Umbilical cord (tissue), 2 donors: ENCODE results near the gene TFIP11. TPM values are rescaled to one million over a fixed set of nuclear protein-coding genes. Genes with fewer than 3 reads are reported as not detected.
"Not testable (repeated sequence)": the region's sequence is repeated elsewhere in the genome, so short reads cannot be mapped to it uniquely, and the experiment has no call there.

ENCODE experiments used
- DNase-seq: peaks from one replicate; pipeline ENCODE4 v3.0.0-alpha.2; 2015; ENCODE audit warnings: low spot score
- total RNA-seq: library from RNA; depleted of rRNA; stranded (reverse); fragments of >200 nt; gene quantifications from one replicate; pipeline ENCODE4 v1.2.3, GENCODE V29; 2014; ENCODE audit warnings: low replicate concordance; ENCODE audit not compliant: insufficient read depth

Gene TFIP11
- total RNA-seq, 1 donor from 2014 or later, result 42.6 TPM

DNA sequence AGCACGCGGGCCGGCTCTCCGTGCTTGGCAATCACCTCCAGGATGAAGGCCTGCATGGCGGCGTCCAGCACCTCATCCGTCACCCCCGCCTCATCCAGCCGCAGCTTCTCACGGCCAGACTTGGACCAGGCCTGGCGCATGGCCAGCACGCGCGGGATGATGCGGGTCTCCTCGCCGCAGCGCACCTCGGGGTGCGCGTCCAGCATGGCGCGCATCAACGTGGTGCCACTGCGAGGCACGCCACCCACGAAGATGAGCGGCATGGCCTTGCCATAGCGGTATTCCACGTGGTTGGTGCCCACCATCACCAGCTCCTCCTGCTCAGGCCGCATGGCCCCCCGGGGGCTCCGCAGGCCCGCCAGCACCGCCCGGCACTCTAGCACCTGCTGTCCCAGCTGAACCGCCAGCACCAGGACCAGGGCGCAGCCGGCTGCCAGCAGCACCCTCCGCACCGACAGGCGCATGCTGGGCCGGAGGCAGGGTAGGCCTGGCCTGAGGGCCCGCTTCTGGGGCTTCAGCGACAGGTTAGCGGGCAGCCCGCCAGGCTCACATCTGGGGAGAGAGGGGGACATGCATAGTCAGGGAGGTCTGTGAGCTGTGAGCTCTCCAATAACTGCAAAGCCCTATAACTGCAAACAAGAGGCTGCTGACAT lies 29.0 kb upstream of the TFIP11 start:
- DNase-seq, result no peak

DNA sequence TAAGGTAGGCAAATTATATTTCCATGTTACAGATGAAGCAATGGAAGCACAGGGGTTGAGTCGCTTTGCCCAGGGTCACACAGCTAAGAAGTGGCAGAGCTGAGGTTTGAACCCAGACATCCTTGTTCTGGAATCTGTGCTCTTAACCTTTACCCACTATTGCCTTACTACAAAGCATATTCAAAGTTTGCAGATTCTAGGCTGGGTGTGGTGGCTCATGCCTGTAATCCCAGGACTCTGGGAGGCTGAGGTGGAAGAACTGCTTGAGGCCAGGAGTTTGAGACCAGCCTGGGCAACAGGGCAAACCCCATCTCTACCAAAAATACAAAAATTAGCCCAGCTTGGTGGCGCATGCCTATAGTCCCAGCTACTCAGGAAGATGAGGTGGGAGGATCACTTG lies 27.8 kb upstream of the TFIP11 start:
- no peak for DNase-seq

DNA sequence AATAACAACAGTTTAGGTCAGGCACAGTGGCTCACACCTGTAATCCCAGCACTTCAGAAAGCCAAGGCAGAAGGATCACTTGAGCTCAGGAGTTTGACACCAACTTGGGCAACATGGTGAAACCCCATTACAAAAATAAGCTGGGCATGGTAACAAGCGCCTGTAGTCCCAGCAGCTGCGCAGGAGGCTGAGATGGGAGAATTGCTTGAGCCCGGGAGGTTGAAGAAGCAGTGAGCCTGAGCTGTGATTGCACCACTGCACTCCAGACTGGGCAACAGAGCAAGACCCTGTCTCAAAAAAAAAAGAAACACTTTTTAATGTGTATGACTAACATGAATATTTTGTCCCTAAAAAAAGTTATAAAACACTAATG lies 24.5 kb upstream of the TFIP11 start:
- no peak for DNase-seq

DNA sequence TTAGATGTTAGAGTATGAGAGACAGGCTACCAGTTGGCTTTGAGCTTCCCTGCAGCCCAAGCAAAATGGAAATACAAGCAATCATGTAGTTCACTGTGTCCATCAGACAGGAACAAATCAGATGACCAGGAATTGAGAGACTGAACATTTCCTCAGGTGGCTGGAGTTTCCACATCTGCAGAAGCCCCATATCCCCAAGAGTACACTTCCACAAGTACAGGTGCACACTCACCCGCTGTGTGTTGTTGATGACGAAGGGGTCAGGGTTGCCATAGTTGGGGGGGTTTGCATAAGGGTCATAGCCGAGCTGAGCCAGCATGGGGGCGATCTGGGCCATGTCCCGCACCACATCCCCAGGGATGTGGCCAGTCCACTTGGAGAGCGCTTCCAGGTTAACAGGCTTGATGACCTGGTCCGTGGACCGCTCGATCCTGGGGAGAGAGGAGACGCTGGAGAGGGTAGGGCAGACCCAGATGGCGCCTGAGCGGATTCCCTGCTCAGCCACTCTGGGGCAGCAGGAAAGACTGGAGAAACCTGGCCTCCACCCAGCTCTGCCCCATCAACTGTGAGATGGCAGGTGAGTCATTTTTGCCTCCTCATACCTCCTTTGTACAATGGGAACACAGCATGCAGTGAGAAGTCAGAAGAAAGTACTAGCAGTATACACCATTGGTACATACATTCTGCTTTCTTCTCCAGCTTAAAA lies 23.9 kb upstream of the TFIP11 start:
- DNase-seq, result no peak

DNA sequence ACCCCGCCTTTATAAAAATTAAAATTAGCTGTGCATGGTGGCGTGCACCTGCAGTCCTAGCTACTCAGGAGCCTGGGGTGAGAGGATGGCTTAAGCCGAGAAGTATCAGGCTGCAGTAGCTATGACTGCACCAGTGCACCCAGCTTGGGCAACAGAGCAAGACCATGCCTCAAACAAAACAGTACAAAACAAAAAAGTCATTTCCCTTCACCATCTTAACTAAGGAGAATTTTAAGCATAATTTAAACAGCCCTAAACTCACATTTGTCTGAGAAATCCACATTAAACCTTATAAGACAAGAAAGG lies 23.3 kb upstream of the TFIP11 start:
- no peak for DNase-seq

DNA sequence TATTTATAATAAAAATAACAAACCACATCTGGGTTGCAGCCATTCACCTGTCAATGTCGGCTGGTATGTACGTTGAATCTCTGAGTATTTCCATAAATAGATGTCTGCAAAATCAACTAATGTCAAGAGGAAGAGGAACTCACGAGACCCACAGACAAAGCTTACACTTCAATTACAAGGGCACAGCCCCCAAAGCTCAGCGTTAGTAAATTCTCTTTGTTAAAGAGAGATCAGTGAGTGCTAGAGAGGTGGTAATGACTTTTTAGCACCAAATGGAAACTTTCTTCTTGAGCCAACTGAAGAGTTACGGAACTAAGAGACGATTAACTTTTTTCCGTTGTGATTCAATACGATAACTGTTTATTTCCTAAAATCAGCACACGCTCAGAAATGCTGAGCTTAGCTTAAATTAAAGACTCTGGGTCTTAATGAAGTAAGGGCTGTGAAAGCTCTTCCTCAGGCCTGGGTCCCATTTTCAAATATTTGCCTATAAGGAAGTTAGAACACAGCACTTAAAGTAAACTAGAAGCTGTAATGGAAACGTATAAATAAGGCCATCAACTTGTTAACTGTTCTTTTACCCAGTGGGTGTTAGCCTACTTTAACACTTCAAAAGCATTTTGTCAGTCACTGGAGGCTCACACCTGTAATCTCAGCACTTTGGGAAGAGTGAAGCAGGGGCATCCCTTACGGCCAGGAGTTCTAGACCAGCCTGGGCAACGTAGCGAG lies 22.8 kb upstream of the TFIP11 start:
- no peak for DNase-seq

DNA sequence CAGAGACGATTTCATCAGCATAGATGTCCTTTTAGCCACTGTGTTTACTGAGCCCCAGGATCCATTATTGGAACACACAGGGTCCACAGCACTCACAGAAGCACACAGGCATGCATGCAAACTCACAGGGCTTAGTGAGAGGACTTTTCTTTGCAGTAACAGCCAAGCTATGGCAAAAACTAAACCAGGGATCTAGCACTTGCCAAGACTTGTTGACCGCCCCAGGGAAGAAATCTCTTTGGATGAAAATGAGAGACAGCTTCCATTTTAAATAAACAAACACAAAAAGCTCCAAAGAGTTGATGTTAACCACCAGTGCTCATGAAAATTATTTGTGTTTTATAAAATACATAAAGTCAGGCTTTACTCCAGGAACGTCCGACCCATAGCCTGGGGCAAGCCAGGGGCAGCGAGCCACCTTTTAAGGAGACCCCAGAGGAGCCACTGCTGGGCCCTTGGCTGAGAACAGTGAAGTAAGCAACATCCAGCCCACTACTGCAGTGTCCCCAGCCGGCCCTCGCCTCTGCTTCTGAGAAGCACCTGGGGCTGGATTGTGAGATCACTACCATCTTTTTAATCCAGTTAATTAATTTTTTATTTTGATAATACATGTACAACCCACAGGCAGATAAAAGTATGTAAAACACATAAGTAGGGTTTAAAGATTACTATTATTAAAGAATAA lies 22.0 kb upstream of the TFIP11 start:
- peak; percentile 52 for DNase-seq

DNA sequence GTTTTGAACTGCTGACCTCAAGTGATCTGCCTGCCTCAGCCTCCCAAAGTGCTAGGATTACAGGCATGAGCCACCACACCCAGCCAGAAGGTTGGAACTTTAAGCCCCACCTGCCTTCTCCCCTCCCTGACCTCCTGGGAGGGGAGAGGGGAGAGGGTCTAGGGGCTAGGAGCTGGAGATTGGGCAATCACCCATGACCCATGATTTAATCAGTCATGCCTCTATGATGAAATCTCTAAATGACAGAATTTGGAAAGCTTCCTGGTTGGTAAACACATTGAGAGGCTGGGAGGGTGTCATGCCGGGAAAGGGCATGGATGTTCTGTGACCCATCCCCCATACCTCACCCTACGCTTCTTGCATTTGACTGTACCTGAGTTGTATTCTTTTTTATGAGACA lies 17.1 kb upstream of the TFIP11 start:
- no peak for DNase-seq

DNA sequence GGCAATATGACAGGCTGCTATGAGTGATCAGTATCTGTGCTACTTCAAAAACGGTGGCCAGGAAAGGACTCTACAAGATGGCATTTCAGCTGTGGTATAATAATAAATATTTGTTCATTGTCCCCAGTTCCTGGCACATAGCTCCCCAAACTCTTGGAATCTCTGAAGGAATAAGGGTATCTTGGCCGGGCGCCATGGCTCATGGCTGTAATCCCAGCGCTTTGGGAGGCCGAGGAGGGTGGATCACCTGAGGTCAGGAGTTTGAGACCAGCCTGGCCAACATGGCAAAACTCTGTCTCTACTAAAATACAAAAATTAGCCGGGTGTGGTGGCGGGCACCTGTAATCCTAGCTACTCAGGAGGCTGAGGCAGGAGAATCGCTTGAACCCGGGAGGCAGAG lies 16.2 kb upstream of the TFIP11 start:
- not testable (repeated sequence) for DNase-seq

DNA sequence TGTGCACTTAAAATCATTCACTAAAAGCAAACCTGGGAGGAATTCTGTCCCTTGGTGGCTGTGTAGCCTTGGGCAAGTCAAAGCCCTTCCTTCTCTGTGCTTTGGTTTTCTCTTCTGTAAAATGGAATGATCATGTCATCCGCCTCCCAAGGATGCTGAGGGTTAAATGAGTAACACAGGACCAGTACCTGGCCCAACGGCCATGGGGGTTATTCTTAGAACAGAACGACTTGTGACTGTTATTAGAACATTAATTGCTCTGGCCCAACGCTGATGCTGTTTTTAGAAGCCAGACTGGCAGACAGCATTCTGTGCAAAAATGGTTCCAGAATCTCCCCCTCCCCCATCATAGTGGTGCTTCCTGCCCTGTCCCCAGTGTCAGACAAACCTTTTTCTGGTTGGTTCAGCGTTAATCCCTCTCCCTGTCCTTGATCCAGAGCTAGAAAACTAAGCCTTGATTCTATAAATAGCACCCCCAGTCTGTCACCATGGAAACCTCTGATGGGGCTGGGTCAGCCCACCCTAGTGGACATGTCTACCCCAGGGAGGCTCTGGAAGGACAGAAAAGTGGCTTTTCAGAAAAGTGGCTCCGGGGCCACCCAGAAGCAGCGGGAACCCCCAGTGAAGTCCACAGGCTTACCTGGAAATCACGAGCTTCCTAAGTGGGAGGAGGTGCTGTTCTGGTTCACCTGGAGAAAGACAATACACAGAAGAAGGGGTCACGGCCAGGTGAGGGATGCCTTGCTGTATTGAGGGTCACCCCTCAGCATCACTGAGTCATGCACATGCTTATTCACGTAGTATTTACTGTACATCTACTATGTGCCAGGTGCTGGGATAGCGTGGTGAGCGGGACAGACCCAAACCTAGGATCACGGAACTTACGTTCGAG lies 15.5 kb upstream of the TFIP11 start:
- peak; percentile 35 for DNase-seq

DNA sequence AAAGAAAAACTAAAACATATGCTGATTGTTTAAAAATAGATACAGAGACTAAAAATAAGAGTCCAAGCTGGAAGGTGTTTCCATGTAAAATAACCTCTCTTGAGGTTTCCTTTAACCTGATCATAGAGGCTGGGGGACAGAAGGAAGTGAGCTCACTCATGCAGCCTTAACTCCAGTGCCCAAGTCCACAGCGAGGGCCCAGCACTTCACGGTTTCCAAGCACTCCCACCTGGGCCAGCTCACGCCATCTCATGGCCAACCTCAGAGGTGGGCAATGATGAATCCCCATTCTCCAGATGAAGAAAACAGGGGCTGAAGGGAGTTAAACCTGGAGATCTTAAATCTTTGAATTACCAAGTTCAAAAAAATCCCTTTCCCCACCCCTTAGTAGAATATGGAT lies 14.9 kb upstream of the TFIP11 start:
- DNase-seq, result no peak

DNA sequence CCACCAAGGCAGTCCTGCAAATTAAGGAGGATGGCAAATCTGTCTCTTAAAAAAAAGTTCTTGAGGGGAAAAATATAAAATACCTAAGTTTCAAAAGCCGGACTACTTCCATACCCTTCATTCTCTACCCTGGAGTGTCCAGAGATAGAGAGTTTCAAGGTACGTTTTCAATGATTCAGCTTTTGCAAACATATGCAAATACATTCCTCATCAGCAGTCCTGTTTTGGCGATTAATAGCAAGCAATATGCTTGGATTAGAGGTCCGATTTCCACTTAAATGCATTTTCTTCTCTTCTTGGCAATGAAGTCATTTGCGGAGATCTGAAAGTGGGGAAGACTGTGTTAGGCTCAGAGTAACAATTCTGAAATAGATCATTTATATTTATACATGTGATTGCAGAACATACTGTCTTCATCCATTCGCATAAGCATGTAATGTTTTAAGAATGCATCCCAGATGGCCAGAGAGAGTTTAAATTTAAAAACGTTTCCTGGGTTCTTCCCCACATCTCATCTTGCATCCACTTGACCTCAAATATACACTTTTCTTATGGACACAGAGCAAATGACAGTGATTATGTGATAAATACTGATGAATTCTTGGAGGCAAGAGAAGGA lies 13.8 kb upstream of the TFIP11 start:
- no peak for DNase-seq

DNA sequence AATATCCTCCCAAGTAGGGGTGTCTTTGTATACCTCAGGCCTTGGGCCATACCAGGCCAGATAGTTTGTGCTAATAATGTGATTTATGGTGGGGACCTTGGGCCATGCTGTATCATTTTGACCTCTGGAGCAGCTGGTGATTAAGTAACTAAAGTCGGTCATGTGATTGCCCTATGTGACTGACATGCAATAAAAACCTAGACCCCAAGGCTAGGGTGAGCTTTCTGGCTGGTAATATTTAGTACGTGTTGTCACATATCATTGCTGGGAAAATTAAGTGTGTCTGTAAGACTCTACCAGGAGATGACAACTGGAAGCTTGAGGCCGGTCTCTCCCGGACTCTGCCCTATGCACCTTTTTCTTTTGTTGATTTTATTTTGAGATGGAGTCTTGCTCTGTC lies 12.6 kb upstream of the TFIP11 start:
- DNase-seq, result no peak

DNA sequence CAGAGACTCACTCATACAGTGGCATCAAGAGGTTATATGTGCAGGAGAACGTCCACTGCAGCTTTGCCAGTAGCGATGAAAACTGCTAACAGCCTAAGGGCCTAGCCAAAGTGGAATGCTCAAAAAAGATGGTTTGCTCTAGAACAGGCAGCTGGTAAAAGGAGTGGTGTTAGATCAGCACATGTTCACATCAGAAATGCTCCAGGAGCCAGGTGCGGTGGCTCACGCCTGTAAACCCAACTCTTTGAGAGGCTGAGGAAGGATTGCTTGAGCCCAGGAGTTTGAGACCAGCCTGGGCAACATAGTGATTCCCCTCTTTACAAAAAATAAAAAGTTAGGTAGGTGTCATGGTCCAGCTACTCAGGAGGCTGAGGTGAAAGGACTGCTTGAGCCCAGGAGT lies 10.3 kb upstream of the TFIP11 start:
- no peak for DNase-seq

DNA sequence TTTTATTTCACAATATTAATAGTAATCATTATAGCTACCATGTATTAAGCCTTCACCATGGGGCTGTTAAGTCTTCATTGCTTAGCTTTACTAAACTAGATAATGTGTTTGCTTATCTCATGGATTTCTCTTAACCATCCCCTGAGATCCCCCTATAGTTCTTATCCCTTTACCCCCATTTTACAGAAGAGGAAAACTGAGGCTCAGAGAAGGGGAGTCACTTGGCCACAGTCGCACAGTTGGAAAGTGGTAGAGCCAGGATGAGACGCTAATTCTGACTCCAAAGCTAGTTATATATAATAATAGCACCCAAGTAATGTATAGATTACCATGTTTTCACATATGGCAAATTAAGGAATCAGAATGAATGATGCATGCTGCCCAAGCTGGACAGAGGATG lies 9.7 kb upstream of the TFIP11 start:
- no peak for DNase-seq

DNA sequence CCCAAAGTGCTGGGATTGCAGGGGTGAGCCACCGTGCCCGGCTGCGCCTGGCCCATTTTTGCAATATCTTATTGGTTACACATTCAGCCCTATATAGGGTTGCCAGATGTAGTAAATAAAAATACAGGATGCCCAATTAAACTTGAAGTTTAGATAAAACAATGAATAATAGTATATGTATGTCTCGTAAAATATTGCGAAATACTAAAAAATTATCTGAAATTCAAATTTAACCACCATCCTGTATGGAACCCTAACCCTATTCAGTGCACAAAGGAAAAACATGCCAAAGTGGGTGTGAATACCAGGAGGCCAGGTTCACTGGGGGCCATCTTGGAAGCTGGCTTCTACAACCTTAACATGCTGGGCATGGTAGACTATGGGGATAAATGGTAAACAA lies 5.2 kb upstream of the TFIP11 start:
- no peak for DNase-seq

DNA sequence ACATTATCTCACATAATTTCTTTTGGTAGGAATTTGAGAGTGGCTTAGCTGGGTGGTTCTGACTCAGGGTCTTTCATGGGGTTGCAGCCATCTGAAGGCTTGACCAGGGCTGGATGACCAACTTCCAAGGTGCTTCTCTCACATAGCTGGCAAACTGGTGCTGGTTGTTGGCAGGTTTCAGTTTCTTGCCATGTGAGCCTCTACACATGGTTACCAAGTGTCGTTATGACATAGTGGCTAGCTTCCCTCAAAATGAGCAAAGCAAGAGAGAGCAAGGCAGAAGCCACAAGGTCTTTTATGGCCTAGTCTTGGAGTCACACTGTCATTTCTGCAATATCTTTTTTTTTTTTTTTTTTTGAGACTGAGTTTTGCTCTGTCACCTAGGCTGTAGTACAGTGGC lies 4.2 kb upstream of the TFIP11 start:
- no peak for DNase-seq

DNA sequence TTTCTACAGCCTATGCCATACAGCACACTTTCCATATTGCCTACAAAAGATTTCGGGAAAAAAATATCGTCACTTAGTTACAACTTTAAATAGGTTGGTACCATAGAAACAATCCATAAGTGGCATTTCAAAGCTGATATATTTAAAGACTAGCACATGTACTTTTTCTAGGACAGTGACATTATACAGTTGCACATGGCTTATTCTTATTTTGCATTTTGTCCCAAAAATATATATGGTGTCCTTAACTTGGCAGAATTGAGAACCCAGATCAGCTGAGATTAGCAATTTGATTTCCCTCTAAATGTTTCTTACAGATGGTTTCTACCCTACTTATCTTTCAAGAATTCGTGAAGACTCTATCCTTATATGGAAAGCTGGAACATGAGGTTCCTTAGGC lies 3.7 kb upstream of the TFIP11 start:
- no peak for DNase-seq

DNA sequence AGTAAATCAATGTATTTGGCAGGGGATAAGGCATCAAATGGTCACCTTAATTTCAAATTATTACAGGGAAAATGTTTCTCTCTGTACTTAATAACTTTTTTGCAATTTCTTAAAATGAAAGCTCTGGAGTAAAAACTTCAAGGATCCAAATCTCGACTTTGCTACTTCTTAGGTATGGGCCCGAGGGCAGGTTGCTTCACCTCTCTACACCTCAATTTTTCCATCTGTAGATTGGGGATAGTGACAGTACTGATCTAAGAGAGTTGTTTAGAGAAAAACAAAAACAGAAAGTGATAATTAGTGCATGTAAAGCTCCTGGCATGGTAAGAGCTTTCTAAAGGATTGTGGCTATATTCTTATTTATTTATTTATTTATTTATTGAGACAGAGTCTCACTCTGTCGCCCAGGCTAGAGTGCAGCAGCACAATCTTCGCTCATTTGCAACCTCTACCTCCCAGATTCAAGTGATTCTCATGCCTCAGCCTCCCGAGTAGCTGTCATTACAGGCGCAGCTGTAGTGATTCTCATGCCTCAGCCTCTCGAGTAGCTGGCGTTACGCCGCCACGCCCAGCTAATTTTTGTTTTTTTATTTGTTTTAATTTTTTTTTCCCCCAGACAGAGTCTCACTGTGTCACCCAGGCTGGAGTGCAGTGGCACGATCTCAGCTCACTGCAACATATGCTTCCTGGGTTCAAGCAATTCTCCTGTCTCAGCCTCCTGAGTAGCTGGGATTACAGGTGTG lies 2.3 kb upstream of the TFIP11 start:
- no peak for DNase-seq

DNA sequence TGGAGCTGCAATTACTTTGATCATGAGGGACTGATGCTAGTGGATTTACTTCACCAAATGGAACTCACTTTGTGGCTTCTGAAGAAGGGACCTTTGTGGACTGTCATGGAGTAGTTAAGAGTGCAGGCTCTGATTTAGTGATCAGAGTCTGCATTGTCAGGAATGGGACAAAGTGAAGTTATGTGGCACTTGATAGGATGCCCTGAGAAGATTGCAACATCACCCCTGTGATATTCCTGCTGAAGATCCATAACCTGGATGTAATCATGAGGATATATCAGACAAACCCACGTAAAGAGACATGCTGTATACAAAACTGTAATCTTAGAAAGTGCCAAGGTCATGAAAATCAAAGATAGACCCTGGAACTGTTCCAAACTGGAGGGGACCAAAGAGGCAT lies 1.6 kb upstream of the TFIP11 start:
- DNase-seq, result no peak

DNA sequence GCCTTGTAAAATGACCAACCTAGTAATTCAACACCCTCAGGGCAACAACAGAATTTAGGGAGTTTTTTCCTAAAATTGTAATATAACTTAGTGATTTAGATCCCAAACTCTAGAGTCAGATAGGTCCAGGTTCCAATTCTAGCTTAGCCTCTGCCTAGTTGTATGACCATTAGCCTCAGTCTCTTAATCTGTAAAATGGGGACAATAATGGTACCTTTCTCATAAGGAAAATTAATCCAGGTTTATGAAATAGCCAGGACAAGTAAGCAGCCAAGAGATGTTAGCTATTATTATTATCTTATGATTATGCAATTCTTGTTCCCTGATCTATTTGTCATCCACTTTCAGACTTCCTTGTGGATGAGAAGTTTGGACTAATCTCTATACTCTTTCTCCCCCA lies 4.1 kb downstream of the TFIP11 start:
- DNase-seq, result no peak
